Heart right ventricle (tissue), 16 donors: ENCODE results near the gene TNK2. TPM values are rescaled to one million over a fixed set of nuclear protein-coding genes. Genes with fewer than 3 reads are reported as not detected.
"Not testable (repeated sequence)": the region's sequence is repeated elsewhere in the genome, so short reads cannot be mapped to it uniquely, and the experiment has no call there.

ENCODE experiments used
- ATAC-seq, 8 donors: fragments of 200-7000 bp; cut with Tn5 transposase; one replicate each; pipeline ENCODE4 v1.9.1; 2020; ENCODE audit warnings: mild to moderate bottlenecking in 8 of 8, moderate library complexity in 8 of 8, moderate number of reproducible peaks in 1 of 8
- DNase-seq, 2 donors: peaks; one replicate each; pipeline ENCODE4 v3.0.0-alpha.2; 2020
- H3K27ac ChIP-seq, 10 donors: fragments of 200-600 bp; sonication (generic) in 2 of 10; one replicate each; pipeline versions ENCODE4 v1.5.0 to v1.8.0; 2020 to 2022; ENCODE audit warnings: mild to moderate bottlenecking in 3 of 10
- H3K27me3 ChIP-seq, 7 donors: fragments of 200-600 bp; one replicate each; pipeline ENCODE4 v1.8.0; 2021 to 2022; ENCODE audit warnings: mild to moderate bottlenecking in 2 of 7
- H3K36me3 ChIP-seq, 9 donors: fragments of 200-600 bp; sonication (generic) in 1 of 9; one replicate each; pipeline versions ENCODE4 v1.5.0 to v1.8.0; 2020 to 2022; ENCODE audit warnings: mild to moderate bottlenecking in 2 of 9
- H3K4me1 ChIP-seq, 9 donors: fragments of 200-600 bp; sonication (generic) in 1 of 9; one replicate each; pipeline versions ENCODE4 v1.5.0 to v1.8.0; 2020 to 2022; ENCODE audit warnings: mild to moderate bottlenecking in 4 of 9
- H3K4me3 ChIP-seq, 10 donors: fragments of 200-600 bp; sonication (generic) in 2 of 10; one replicate each; pipeline versions ENCODE4 v1.5.0 to v1.8.0; 2020 to 2022; ENCODE audit warnings: mild to moderate bottlenecking in 7 of 10, moderate library complexity in 2 of 10
- H3K9me3 ChIP-seq, 11 donors: fragments of 200-600 bp in 10 of 11; sonication (generic) in 2 of 11; one replicate each; pipeline versions ENCODE4 v1.5.0 to v1.8.0; 2013 to 2022; ENCODE audit warnings: mild to moderate bottlenecking in 2 of 11, control low read depth in 1 of 11, moderate library complexity in 1 of 11
- CTCF ChIP-seq, 9 donors: fragments of 200-600 bp; sonication (generic) in 2 of 9; IDR thresholded peaks; one replicate each; pipeline versions ENCODE4 v1.5.0 to v1.8.0; 2021 to 2022; ENCODE audit warnings: antibody characterized with exemption in 9 of 9, mild to moderate bottlenecking in 5 of 9, moderate library complexity in 1 of 9
- WGBS, 2 donors: extraction: QIAGEN DNeasy Blood & Tissue Kit; methylation state at CpG; one replicate each; pipeline ENCODE4 v1.1.7; 2013; ENCODE audit warnings: inconsistent platforms in 1 of 2; 5-methylcytosine and 5-hydroxymethylcytosine counted together
- intact Hi-C, 10 donors: fragments of 100-400 bp; cut with DNase I; formaldehyde crosslinking; loops; one replicate each; pipeline versions ENCODE4 v1.11.1 to v1.14.2; 2022
- long read RNA-seq, 3 donors: library from polyadenylated mRNA; unstranded; transcript quantifications; one replicate each; pipeline ENCODE4 v2.0.0, GENCODE V29; 2020 to 2021
- polyA plus RNA-seq, 2 donors: library from polyadenylated mRNA; stranded (reverse); fragments of 200-250 nt; gene quantifications; one replicate each; pipeline ENCODE4 v1.2.3, GENCODE V29; 2013
- total RNA-seq, 10 donors: library from RNA; stranded (reverse); fragmentation: NEBNext Ultra II Directional in 3 of 10; extraction: Animal tissue kit (Norgen Biotek cat#: 25700) in 3 of 10; gene quantifications; one replicate each; pipeline versions ENCODE4 v1.2.1 to v1.2.4, GENCODE V29; 2021 to 2023
- donor health status: Arrhythmogenic right ventricular cardiomyopathy.
- donor health status: ischemic (EF 13 %, LVEDD 7.1; RV severe dilation, severe dysfunction).
- donor health status: healthy with polysubstance abuse.
- donor health status: DM: no; HTN: yes; CAD: no.
- donor health status: DM: no; HTN: no; CAD: no.
- donor health status: ischemic (EF 25% LVEDD 6.9; RV normal size, moderate dysfunction).
- donor health status: ischemic (EF 25% LVEDD 5.7; RV mildly dilated, moderate dysfunction).
- donor health status: healthy.
- donor health status: DM: yes; HTN: yes; CAD: no.
- donor health status: Ischemic cardiomyopathy.
- donor health status: ischemic (EF 35%, LVEDD 5.7; RV mildly dilated, moderate dysfunction).
- donor health status: nonischemic (EF 11% LVEDD 7.7; RV severe dilation, severe dysfunction).
- donor health status: DM: yes; HTN: yes; CAD: no.
- donor health status: PGD.
- donor health status: ischemic (EF 29% LVEDD 5.4; RV normal size, mild dysfunction).
- donor health status: nonischemic (EF 23%, LVEDD 6.1; RV moderate dilation, normal function).

The TNK2 gene
- total RNA-seq (10 to 100 TPM; 17.6 to 47.3 (median 32.2) TPM), polyA plus RNA-seq (10 to 100 TPM; 31.3 to 48.3 TPM)
- long read RNA-seq, donor 1, transcript TNK2-205 (4 exons, 3,377 nt), result major isoform, 6 of 14 reads
- long read RNA-seq, donor 1, partial matches to known transcripts, result 5 of 14 reads
- long read RNA-seq, donor 1, other reads (novel, unspliced or antisense), result 3 of 14 reads
- long read RNA-seq, donor 2, transcript TNK2-205 (4 exons, 3,377 nt), result major isoform, 11 of 18 reads
- long read RNA-seq, donor 2, partial matches to known transcripts, result 5 of 18 reads
- long read RNA-seq, donor 2, other reads (novel, unspliced or antisense), result 2 of 18 reads
- long read RNA-seq, donor 3, transcript TNK2-205 (4 exons, 3,377 nt), result major isoform, 5 of 6 reads
- long read RNA-seq, donor 3, partial matches to known transcripts, result 1 of 6 reads
- long read RNA-seq, donor 3, other reads (novel, unspliced or antisense), result 0 of 6 reads

GRCh38 chr3:195907934-195908693 is at the start of gene TNK2:
Gene TNK2 (minus strand): TSS chr3:195908551. CDS start chr3:195888588, 19,963 bp downstream.
- DNase-seq, result peak; percentile 43 to 48
- peak within 1 kb of the TSS; percentile 37 to 89 (median 66) for H3K4me3 ChIP-seq
- H3K27ac ChIP-seq, result peak within 1 kb of the TSS; percentile 15 to 87 (median 44)
- ATAC-seq, result peak; percentile 24 to 77 (median 50)
- TF ChIP-seq CTCF (IDR thresholded peaks at IDR 0.05), result no peak
- intact Hi-C loops, result no loop called here
- H3K36me3 ChIP-seq, result no peaks in the 10 kb centered on the region
- 6 to 8% methylated on average over 35 of the region's 35 CpGs for WGBS, 2 donors
- no peaks in the 10 kb centered on the region for H3K27me3 ChIP-seq
- H3K4me1 ChIP-seq, result peaks cover 12 to 65% (median 29%) of the 10 kb centered on the region in 9 donors
- H3K9me3 ChIP-seq, result no peaks in the 10 kb centered on the region

GRCh38 chr3:195956577-195956976 is 48.2 kb upstream of the TNK2 start:
- peaks cover 0 to 23% (median 9%) of the 10 kb centered on the region in 9 donors for H3K36me3 ChIP-seq
- no peak for ATAC-seq
- no peaks in the 10 kb centered on the region for H3K9me3 ChIP-seq
- peaks cover 0 to 16% (median 6%) of the 10 kb centered on the region in 9 donors for H3K4me1 ChIP-seq
- no peak overlapping the region for H3K4me3 ChIP-seq
- no peak overlapping the region for H3K27ac ChIP-seq
- no peak for DNase-seq
- H3K27me3 ChIP-seq, result no peaks in the 10 kb centered on the region
- WGBS, 2 donors, result 96 to 97% methylated on average over 7 of the region's 7 CpGs
- TF ChIP-seq CTCF (IDR thresholded peaks at IDR 0.05), result no peak
- intact Hi-C loops, result no loop called here

- DNase-seq, intact Hi-C loops, H3K27me3 ChIP-seq, H3K9me3 ChIP-seq, H3K27ac ChIP-seq: not testable (repeated sequence)
- Histone ChIP-seq H3K4me3 (peak overlapping the region in 3 of 10 donors; percentile 6 to 24 (median 20)), H3K4me1 (peaks cover 0 to 16% (median 6%) of the 10 kb centered on the region in 9 donors), H3K36me3 (peaks cover 0 to 23% (median 9%) of the 10 kb centered on the region in 9 donors)
- 52 to 53% methylated on average over 20 of the region's 20 CpGs for WGBS, 2 donors
- ATAC-seq, result peak in 4 of 8 donors; percentile 5 to 27 (median 10)
These were observed 47.1 kb upstream of the TNK2 start for GRCh38 chr3:195955416-195955841.

GRCh38 chr3:195954752-195955119 is 46.4 kb upstream of the TNK2 start:
- H3K27me3 ChIP-seq, H3K9me3 ChIP-seq, intact Hi-C loops, DNase-seq: not testable (repeated sequence)
- peaks cover 0 to 21% (median 9%) of the 10 kb centered on the region in 9 donors for H3K36me3 ChIP-seq
- ATAC-seq, result peak; percentile 19 to 74 (median 44)
- peaks cover 0 to 16% (median 6%) of the 10 kb centered on the region in 9 donors for H3K4me1 ChIP-seq
- H3K27ac ChIP-seq, result peak overlapping the region in 2 of 10 donors; percentile 48 to 68
- peak overlapping the region in 7 of 10 donors; percentile 42 to 53 (median 49) for H3K4me3 ChIP-seq
- 1 to 2% methylated on average over 11 of the region's 27 CpGs for WGBS, 2 donors

- H3K9me3 ChIP-seq, H3K27me3 ChIP-seq, intact Hi-C loops: not testable (repeated sequence)
- peak overlapping the region in 2 of 10 donors; percentile 48 to 68 for H3K27ac ChIP-seq
- 0 to 2% methylated on average over 17 to 48 of the region's 84 CpGs for WGBS, 2 donors
- peaks cover 0 to 13% (median 4%) of the 10 kb centered on the region in 9 donors for H3K4me1 ChIP-seq
- ATAC-seq, result peak; percentile 81 to 99 (median 97)
- peak overlapping the region in 7 of 10 donors; percentile 42 to 53 (median 49) for H3K4me3 ChIP-seq
- DNase-seq, result peak; percentile 67 to 83
- H3K36me3 ChIP-seq, result peaks cover 0 to 17% (median 6%) of the 10 kb centered on the region in 9 donors
These were observed 45.9 kb upstream of the TNK2 start for GRCh38 chr3:195954052-195954751.

- WGBS, 2 donors, result 71 to 72% methylated on average over 8 of the region's 10 CpGs
- H3K9me3 ChIP-seq, H3K27ac ChIP-seq, ATAC-seq, H3K4me3 ChIP-seq, DNase-seq, H3K36me3 ChIP-seq, H3K27me3 ChIP-seq, H3K4me1 ChIP-seq, intact Hi-C loops: not testable (repeated sequence)
These were observed 44.2 kb upstream of the TNK2 start for GRCh38 chr3:195952590-195952989.

- ATAC-seq, intact Hi-C loops: not testable (repeated sequence)
- 72 to 77% methylated on average over 8 to 9 of the region's 9 CpGs for WGBS, 2 donors
These were observed 43.3 kb upstream of the TNK2 start for GRCh38 chr3:195951443-195952177.

GRCh38 chr3:195950731-195951130 is 42.4 kb upstream of the TNK2 start:
- H3K9me3 ChIP-seq, intact Hi-C loops, H3K36me3 ChIP-seq, H3K4me3 ChIP-seq, H3K27ac ChIP-seq, DNase-seq, H3K4me1 ChIP-seq, ATAC-seq, H3K27me3 ChIP-seq: not testable (repeated sequence)
- 86% methylated on average over 10 of the region's 13 CpGs for WGBS, 2 donors

More at GRCh38 chr3:195951443-195952177, 43.3 kb upstream of the TNK2 start:
- not testable (repeated sequence) for DNase-seq, H3K4me3 ChIP-seq, H3K36me3 ChIP-seq, H3K9me3 ChIP-seq, H3K27ac ChIP-seq, H3K27me3 ChIP-seq, H3K4me1 ChIP-seq
